H1 (cell line): ENCODE data around the gene PRPF4. TPM values are rescaled to one million over a fixed set of nuclear protein-coding genes. Genes with fewer than 3 reads are reported as not detected.
"Not testable (repeated sequence)": the region's sequence is repeated elsewhere in the genome, so short reads cannot be mapped to it uniquely, and the experiment has no call there.

ENCODE experiments used
- CTCF ChIA-PET: fragments of 300-600 bp; sonication (Branson Sonifier 250); formaldehyde crosslinking; loops from one replicate; lab custom pipeline; 2021; ENCODE audit not compliant: partially characterized antibody; lab: Charles Lee
- POLR2A ChIA-PET: fragments of 300-600 bp; sonication (Branson Sonifier 250); formaldehyde crosslinking; loops from one replicate; lab custom pipeline; 2021; ENCODE audit warnings: inconsistent platforms; ENCODE audit not compliant: partially characterized antibody; lab: Charles Lee
- DNase-seq, 2 experiments: peaks; one replicate each; pipeline versions ENCODE4 v3.0.0 to v3.0.0-alpha.2; 2010 to 2022; ENCODE audit warnings: low spot score in 2 of 2, low read depth in 1 of 2, mixed read lengths in 1 of 2
- FAIRE-seq: peaks from 2 replicates; lab custom pipeline; 2011; peaks lifted over from hg19 to GRCh38; lab: Jason Lieb, UNC
- H2AFZ ChIP-seq: 2 replicates; pipeline ENCODE4 v1.8.1; 2012; ENCODE audit warnings: low read length, inconsistent platforms
- H2AK5ac ChIP-seq: 2 replicates; pipeline ENCODE4 v1.6.1; 2013; ENCODE audit warnings: low read depth, low read length
- H2BK120ac ChIP-seq: replicated peaks from 2 replicates; pipeline ENCODE3; 2013; ENCODE audit warnings: low read depth, low read length, inconsistent platforms
- H2BK12ac ChIP-seq: 2 replicates; pipeline ENCODE4 v1.6.1; 2013; ENCODE audit warnings: low read depth, low read length
- H2BK15ac ChIP-seq: 2 replicates; pipeline ENCODE4 v1.6.1; 2013; ENCODE audit warnings: low read length
- H2BK20ac ChIP-seq: 2 replicates; pipeline ENCODE4 v1.6.1; 2013; ENCODE audit warnings: low read length
- H2BK5ac ChIP-seq: 2 replicates; pipeline ENCODE4 v1.6.1; 2013; ENCODE audit warnings: low read depth, low read length
- H3K14ac ChIP-seq: 2 replicates; pipeline ENCODE4 v1.6.1; 2013; ENCODE audit warnings: inconsistent platforms; ENCODE audit not compliant: insufficient read length
- H3K18ac ChIP-seq: 2 replicates; pipeline ENCODE4 v1.6.1; 2013; ENCODE audit warnings: low read length; ENCODE audit errors: extremely low read depth
- H3K23ac ChIP-seq: 2 replicates; pipeline ENCODE4 v1.6.1; 2013; ENCODE audit warnings: inconsistent platforms; ENCODE audit not compliant: insufficient read length
- H3K23me2 ChIP-seq: 2 replicates; pipeline ENCODE4 v1.6.1; 2013; ENCODE audit warnings: low read depth, low read length
- H3K27ac ChIP-seq: 2 replicates; pipeline ENCODE4 v1.6.1; 2011; ENCODE audit warnings: low read depth, low read length, inconsistent platforms
- H3K27me3 ChIP-seq, 4 experiments: replicated peaks in 1 of 4; 1 replicate in 1 of 4; 2 replicates in 3 of 4; pipeline versions ENCODE4 v1.6.1 to v1.8.1; 2011 to 2013; ENCODE audit warnings: low read length in 3 of 4, mild to moderate bottlenecking in 3 of 4, inconsistent platforms in 2 of 4, mixed read lengths in 2 of 4, moderate library complexity in 1 of 4; ENCODE audit not compliant: control insufficient read depth in 3 of 4, insufficient read depth in 3 of 4; ENCODE audit errors: extremely low read depth in 1 of 4
- H3K36me3 ChIP-seq, 4 experiments: 2 replicates each; pipeline versions ENCODE4 v1.6.1 to v1.8.1; 2011 to 2013; ENCODE audit warnings: mild to moderate bottlenecking in 4 of 4, low read length in 3 of 4, moderate library complexity in 2 of 4, control low read depth in 1 of 4, inconsistent platforms in 1 of 4; ENCODE audit not compliant: insufficient read depth in 4 of 4, control insufficient read depth in 2 of 4
- H3K4ac ChIP-seq: replicated peaks from 2 replicates; pipeline ENCODE3; 2013; ENCODE audit warnings: low read length, low read depth, mixed read lengths, inconsistent platforms; ENCODE audit not compliant: insufficient read length
- H3K4me1 ChIP-seq, 4 experiments: replicated peaks in 1 of 4; 1 replicate in 1 of 4; 2 replicates in 3 of 4; pipeline versions ENCODE4 v1.6.1 to v1.8.1; 2011 to 2013; ENCODE audit warnings: low read length in 3 of 4, inconsistent platforms in 2 of 4, mixed read lengths in 1 of 4; ENCODE audit not compliant: insufficient read depth in 4 of 4, control insufficient read depth in 3 of 4
- H3K4me2 ChIP-seq, 2 experiments: 2 replicates each; pipeline versions ENCODE4 v1.6.1 to v1.8.1; 2011 to 2013; ENCODE audit warnings: low read depth in 2 of 2, low read length in 2 of 2, control low read depth in 1 of 2, inconsistent platforms in 1 of 2, mild to moderate bottlenecking in 1 of 2; ENCODE audit not compliant: insufficient read depth in 1 of 2
- H3K4me3 ChIP-seq, 4 experiments: fragments of 200-600, 300-600 bp in 1 of 4; sonication (generic), shearing (Covaris generic), sonication (Bioruptor Twin) in 1 of 4; 2 replicates each; pipeline versions ENCODE4 v1.5.1 to v1.8.1; 2011 to 2016; ENCODE audit warnings: low read length in 4 of 4, low read depth in 3 of 4, control low read depth in 2 of 4, inconsistent platforms in 2 of 4, mild to moderate bottlenecking in 2 of 4, mixed read lengths in 1 of 4, moderate library complexity in 1 of 4; ENCODE audit not compliant: insufficient read depth in 2 of 4; ENCODE audit errors: extremely low read depth in 1 of 4
- H3K56ac ChIP-seq: replicated peaks from 2 replicates; pipeline ENCODE3; 2013; ENCODE audit warnings: low read depth, mild to moderate bottlenecking, mixed read lengths, low read length, inconsistent platforms; ENCODE audit not compliant: insufficient read length
- H3K79me1 ChIP-seq: 2 replicates; pipeline ENCODE4 v1.6.1; 2013; ENCODE audit warnings: low read depth, low read length, control low read depth
- H3K79me2 ChIP-seq, 2 experiments: 2 replicates each; pipeline versions ENCODE4 v1.6.1 to v1.8.1; 2012 to 2013; ENCODE audit warnings: low read length in 2 of 2, mild to moderate bottlenecking in 2 of 2, inconsistent platforms in 1 of 2; ENCODE audit not compliant: insufficient read depth in 2 of 2, control insufficient read depth in 1 of 2
- H3K9ac ChIP-seq, 4 experiments: replicated peaks in 1 of 4; 1 replicate in 1 of 4; 2 replicates in 3 of 4; pipeline versions ENCODE4 v1.6.1 to v1.8.1; 2011 to 2013; ENCODE audit warnings: low read depth in 3 of 4, low read length in 3 of 4, control low read depth in 2 of 4, mild to moderate bottlenecking in 2 of 4, moderate library complexity in 2 of 4, inconsistent platforms in 1 of 4; ENCODE audit errors: extremely low read depth in 1 of 4
- H3K9me3 ChIP-seq, 2 experiments: 2 replicates each; pipeline versions ENCODE4 v1.6.1 to v1.8.1; 2012 to 2013; ENCODE audit warnings: mild to moderate bottlenecking in 2 of 2, moderate library complexity in 2 of 2, control low read depth in 1 of 2, inconsistent platforms in 1 of 2, low read depth in 1 of 2, low read length in 1 of 2, mixed read lengths in 1 of 2; ENCODE audit not compliant: insufficient read depth in 2 of 2
- H4K20me1 ChIP-seq, 2 experiments: replicated peaks in 1 of 2; 2 replicates each; pipeline versions ENCODE3 to v1.8.1; 2011 to 2013; ENCODE audit warnings: inconsistent platforms in 2 of 2, low read length in 2 of 2, mild to moderate bottlenecking in 1 of 2; ENCODE audit not compliant: insufficient read depth in 2 of 2, control insufficient read depth in 1 of 2
- H4K5ac ChIP-seq: 2 replicates; pipeline ENCODE4 v1.6.1; 2013; ENCODE audit warnings: low read length, low read depth, mixed read lengths, inconsistent platforms; ENCODE audit not compliant: insufficient read length
- H4K8ac ChIP-seq: 2 replicates; pipeline ENCODE4 v1.8.0; 2013; ENCODE audit warnings: mild to moderate bottlenecking, moderate library complexity, low read length, inconsistent platforms; ENCODE audit not compliant: insufficient read depth; ENCODE audit errors: extremely low read depth
- H4K91ac ChIP-seq: replicated peaks from 2 replicates; pipeline ENCODE3; 2013; ENCODE audit warnings: low read length, mixed read lengths, inconsistent platforms; ENCODE audit not compliant: insufficient read length
- EP300 ChIP-seq, 2 experiments: IDR thresholded peaks; 1 replicate in 1 of 2; 2 replicates in 1 of 2; pipeline ENCODE4 v1.6.1; 2011 to 2012; ENCODE audit warnings: low read depth in 2 of 2, low read length in 2 of 2, mild to moderate bottlenecking in 2 of 2, borderline replicate concordance in 1 of 2, inconsistent platforms in 1 of 2, moderate library complexity in 1 of 2
- RFX5 ChIP-seq: IDR thresholded peaks from 2 replicates; pipeline ENCODE4 v1.6.1; 2011; ENCODE audit warnings: low read depth, low read length, improper control_type of control experiment, borderline replicate concordance
- WGBS, 2 experiments: shearing (Covaris generic) in 1 of 2; methylation state at CpG; one replicate each; pipeline versions ENCODE4 v1.1.6 to v1.1.7; 2013 to 2015; ENCODE audit warnings: low lambda C conversion rate in 2 of 2, mixed read lengths in 2 of 2, inconsistent platforms in 1 of 2, low coverage in 1 of 2, missing lambda C conversion rate in 1 of 2; ENCODE audit not compliant: insufficient replicate concordance in 2 of 2, insufficient coverage in 1 of 2, insufficient read length in 1 of 2; ENCODE audit errors: extremely low coverage in 1 of 2, missing lambda C conversion rate in 1 of 2; 5-methylcytosine and 5-hydroxymethylcytosine counted together
- polyA plus RNA-seq, 7 experiments: library from polyadenylated mRNA; depleted of rRNA in 3 of 7; stranded (reverse) in 5 of 7; unstranded in 2 of 7; fragments of >200 nt in 5 of 7; fragments of 200-250 nt in 2 of 7; gene quantifications; 1 replicate in 5 of 7; 2 replicates in 1 of 7; 4 replicates in 1 of 7; pipeline versions ENCODE4 v1.2.1 to v1.2.3, GENCODE V29; 2011 to 2013; ENCODE audit warnings: missing spikeins in 2 of 7, mixed read lengths in 2 of 7
- total RNA-seq: library from RNA; stranded (reverse); fragmentation: NEBNext Ultra II Directional; extraction: Animal tissue kit (Norgen Biotek cat#: 25700); gene quantifications from 2 replicates; pipeline ENCODE4 v1.2.1, GENCODE V29; 2021

PRPF4 gene
- total and polyA plus RNA-seq, 2 of the 8 experiments (the other 6 are each of a cell fraction or from before 2014, with no cell fraction given): 15.2 to 33.4 TPM

GRCh38 chr9:113293285-113293878, 17.9 kb downstream of the PRPF4 start (continued):
- TF ChIP-seq RFX5 (no peak), EP300 (IDR thresholded peaks at IDR 0.05; ENCODE audit: borderline replicate concordance in 1 of 2, low read depth in 2 of 2, low read length in 2 of 2) (no peak)

- POLR2A ChIA-PET: interaction anchor here (0.5 to 0.9 kb wide), 3 partner anchors 9 to 57 kb away, joined by 3 to 4 read pairs (median 3); no protein-coding TSS in a partner anchor
- not testable (repeated sequence) for H2BK15ac ChIP-seq, H3K4ac ChIP-seq, H4K8ac ChIP-seq, H3K27ac ChIP-seq, H3K27me3 ChIP-seq, H4K91ac ChIP-seq, H2BK12ac ChIP-seq, H3K14ac ChIP-seq, H3K56ac ChIP-seq, FAIRE-seq, H4K5ac ChIP-seq, H2BK5ac ChIP-seq, DNase-seq, H3K4me2 ChIP-seq, H3K23me2 ChIP-seq, H3K4me3 ChIP-seq, H3K23ac ChIP-seq, H3K18ac ChIP-seq, H3K79me2 ChIP-seq, H4K20me1 ChIP-seq, H2BK20ac ChIP-seq, H3K9me3 ChIP-seq, H2AFZ ChIP-seq, H3K79me1 ChIP-seq, H3K4me1 ChIP-seq, H2BK120ac ChIP-seq, H3K9ac ChIP-seq, H2AK5ac ChIP-seq
- WGBS, 2 experiments: 95% methylated on average over 8 of the region's 8 CpGs; no CpG with 5 or more reads in 1 of the 2 experiments
- peaks cover 3 to 23% (median 18%) of the 10 kb centered on the region in 4 experiments; a peak in 7 of 8 replicates for H3K36me3 ChIP-seq
- CTCF ChIA-PET: interaction anchor here (1.2 to 2.3 kb wide), 3 partner anchors 13 to 22 kb away, joined by 3 to 12 read pairs (median 5); partner anchors contain the start of genes CDC26 and PRPF4
Observed at GRCh38 chr9:113296247-113296646, 20.8 kb downstream of the PRPF4 start.
